Esophagus muscularis mucosa (tissue), 3 donors: ENCODE results near the gene ARHGDIB.

Source experiments
- CTCF ChIP-seq, 3 experiments: fragments of 200-600 bp in 2 of 3; fragments of 450-650 bp in 1 of 3; sonication (generic) in 2 of 3; IDR thresholded peaks; one replicate each; pipeline ENCODE4 v1.5.1; 2017 to 2019; ENCODE audit warnings: antibody characterized with exemption in 3 of 3, mild to moderate bottlenecking in 2 of 3, moderate library complexity in 1 of 3
- POLR2AphosphoS5 ChIP-seq, 2 donors: sonication (generic); formaldehyde crosslinking; IDR thresholded peaks; one replicate each; pipeline ENCODE4 v1.6.1; 2017; ENCODE audit warnings: antibody characterized with exemption in 2 of 2

- no peak for TF ChIP-seq POLR2AphosphoS5 (IDR thresholded peaks at IDR 0.05)
- no peak for TF ChIP-seq CTCF (IDR thresholded peaks at IDR 0.05)
Measured at GRCh38 chr12:14946162-14946561, 15.2 kb downstream of the ARHGDIB start.
